GM12891 (cell line): Measurements from ENCODE around the gene HNF4A.

Source experiments
- DNase-seq: peaks from one replicate; pipeline ENCODE4 v3.0.0; 2011; ENCODE audit warnings: low spot score; ENCODE audit not compliant: insufficient read length
- FAIRE-seq: peaks from 2 replicates; lab custom pipeline; 2011; peaks lifted over from hg19 to GRCh38; lab: Jason Lieb, UNC
- PAX5 ChIP-seq: IDR thresholded peaks from 2 replicates; pipeline ENCODE4 v1.6.1; 2011; ENCODE audit warnings: low read length, moderate library complexity, mild to moderate bottlenecking; ENCODE audit not compliant: insufficient read depth, severe bottlenecking
- POLR2A ChIP-seq: IDR thresholded peaks from 2 replicates; pipeline ENCODE4 v1.6.1; 2011; ENCODE audit warnings: low read depth, low read length, control low read depth
- POLR2AphosphoS5 ChIP-seq: IDR thresholded peaks from 2 replicates; pipeline ENCODE4 v1.6.1; 2011; ENCODE audit warnings: low read depth, low read length, control low read depth
- POU2F2 ChIP-seq: IDR thresholded peaks from 2 replicates; pipeline ENCODE4 v1.6.1; 2011; ENCODE audit warnings: low read depth, mild to moderate bottlenecking, control low read depth, low read length, moderate library complexity
- SPI1 ChIP-seq: IDR thresholded peaks from 2 replicates; pipeline ENCODE4 v1.6.1; 2011; ENCODE audit warnings: low read depth, low read length, control low read depth
- TAF1 ChIP-seq: IDR thresholded peaks from 2 replicates; pipeline ENCODE4 v1.6.1; 2011; ENCODE audit warnings: low read depth, low read length, control low read depth

Gene HNF4A

DNA sequence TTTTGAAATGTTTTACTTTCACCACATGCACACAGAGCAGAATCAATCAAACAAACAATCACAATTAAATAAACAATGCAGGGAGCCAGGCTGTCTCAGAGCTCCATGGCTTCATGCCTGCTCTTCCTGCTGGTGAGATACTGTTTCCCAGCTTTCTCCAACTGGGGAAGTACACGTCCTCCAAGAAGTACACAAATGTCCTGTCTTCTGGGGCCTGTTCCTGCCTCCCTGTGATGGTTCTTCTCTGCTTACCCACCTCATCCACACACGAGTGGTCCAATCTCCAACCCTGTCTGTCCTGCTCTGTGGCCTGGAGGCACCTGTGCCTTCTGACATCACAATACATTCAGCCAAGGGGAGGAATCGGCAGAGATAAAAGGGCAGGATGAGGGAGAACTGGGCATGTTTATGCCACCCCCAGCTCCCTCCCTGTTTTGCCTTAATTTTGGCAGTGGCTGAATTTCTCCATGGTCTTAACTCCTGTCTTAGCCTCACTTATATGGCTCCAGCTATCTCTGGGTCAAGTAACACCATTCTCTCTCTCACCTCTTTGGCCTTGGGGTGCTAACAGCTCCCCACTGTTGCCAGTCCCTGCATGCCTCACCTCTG, 94.9 kb downstream of the HNF4A start:
- DNase-seq (no peak), FAIRE-seq (no peak)
- TF ChIP-seq POU2F2 (no peak), SPI1 (no peak), TAF1 (no peak), POLR2A (no peak), POLR2AphosphoS5 (no peak), PAX5 (no peak)

GRCh38 chr20:44450903-44451450, 95.5 kb downstream of the HNF4A start:
- DNase-seq (no peak), FAIRE-seq (no peak)
- no peak for TF ChIP-seq TAF1
- no peak for TF ChIP-seq POLR2AphosphoS5
- TF ChIP-seq POLR2A = no peak
- no peak for TF ChIP-seq SPI1
- no peak for TF ChIP-seq POU2F2
- no peak for TF ChIP-seq PAX5

DNA sequence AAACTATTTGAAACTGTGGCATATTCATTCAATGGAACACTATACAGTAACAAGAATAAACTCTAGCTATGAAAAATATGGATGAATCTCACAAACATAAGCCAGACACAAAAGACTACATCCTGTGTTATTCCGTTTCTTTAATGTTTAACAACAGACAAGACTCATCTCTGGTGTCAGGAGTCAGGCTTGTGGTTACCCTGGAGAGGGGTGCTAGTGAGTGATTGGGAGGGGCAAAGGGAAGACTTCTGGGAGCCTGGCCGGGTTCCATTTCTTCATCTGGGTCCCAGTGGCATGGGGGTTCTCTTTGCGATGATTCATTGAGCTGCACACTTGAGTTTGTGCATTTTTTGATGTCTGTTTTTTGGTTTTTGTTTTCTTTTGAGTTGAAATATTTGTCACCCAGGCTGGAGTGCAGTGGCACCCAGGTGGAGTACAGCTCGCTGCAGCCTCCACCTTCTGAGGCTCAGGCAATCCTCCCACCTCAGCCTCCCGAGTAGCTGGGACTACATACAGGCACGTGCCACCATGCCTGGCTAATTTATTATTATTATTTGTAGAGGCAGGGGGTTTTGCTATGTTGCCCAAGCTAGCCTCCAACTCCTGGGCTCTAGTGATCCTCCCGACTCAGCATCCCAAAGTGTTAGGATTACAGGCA, 98.9 kb downstream of the HNF4A start:
- TF ChIP-seq PAX5 = no peak
- no peak for TF ChIP-seq POU2F2
- no peak for TF ChIP-seq TAF1
- TF ChIP-seq POLR2AphosphoS5 = no peak
- no peak for TF ChIP-seq SPI1
- no peak for TF ChIP-seq POLR2A
- FAIRE-seq = no peak
- no peak for DNase-seq

DNA sequence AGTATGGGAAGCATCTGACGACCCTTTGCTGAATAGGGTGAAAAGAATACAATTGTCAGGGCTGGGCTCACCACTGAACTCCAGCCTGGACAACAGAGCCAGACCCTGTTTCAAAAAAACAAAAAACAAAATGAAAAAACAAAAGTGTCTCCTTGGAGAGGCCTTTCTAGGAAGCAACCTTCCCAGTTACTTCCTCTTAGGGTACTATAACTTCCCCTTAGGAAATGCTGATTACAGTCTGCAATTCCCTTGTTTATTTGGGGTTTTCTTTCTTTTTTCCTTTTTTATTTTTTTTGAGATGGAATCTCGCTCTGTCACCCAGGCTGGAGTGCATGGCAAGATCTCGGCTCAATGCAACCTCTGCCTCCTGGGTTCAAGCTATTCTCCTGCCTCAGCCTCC, 99.6 kb downstream of the HNF4A start:
- no peak for TF ChIP-seq POU2F2
- no peak for TF ChIP-seq POLR2A
- no peak for TF ChIP-seq TAF1
- TF ChIP-seq SPI1 = no peak
- no peak for TF ChIP-seq PAX5
- no peak for TF ChIP-seq POLR2AphosphoS5
- DNase-seq = no peak
- FAIRE-seq = no peak

GRCh38 chr20:44456611-44457010, 101.1 kb downstream of the HNF4A start:
- no peak for FAIRE-seq
- TF ChIP-seq POLR2AphosphoS5 (no peak), PAX5 (no peak), SPI1 (no peak), POU2F2 (no peak), POLR2A (no peak), TAF1 (no peak)

GRCh38 chr20:44457016-44457415, 101.5 kb downstream of the HNF4A start:
- TF ChIP-seq POU2F2 = no peak
- no peak for TF ChIP-seq TAF1
- no peak for TF ChIP-seq POLR2AphosphoS5
- TF ChIP-seq PAX5 = no peak
- TF ChIP-seq POLR2A = no peak
- TF ChIP-seq SPI1 = no peak
- DNase-seq = no peak
- FAIRE-seq = no peak

More at GRCh38 chr20:44456611-44457010, 101.1 kb downstream of the HNF4A start:
- DNase-seq = no peak

GRCh38 chr20:44459271-44459670, 103.8 kb downstream of the HNF4A start:
- no peak for FAIRE-seq
- TF ChIP-seq PAX5 (no peak), POLR2AphosphoS5 (no peak), TAF1 (no peak), POU2F2 (no peak), POLR2A (no peak), SPI1 (no peak)

DNA sequence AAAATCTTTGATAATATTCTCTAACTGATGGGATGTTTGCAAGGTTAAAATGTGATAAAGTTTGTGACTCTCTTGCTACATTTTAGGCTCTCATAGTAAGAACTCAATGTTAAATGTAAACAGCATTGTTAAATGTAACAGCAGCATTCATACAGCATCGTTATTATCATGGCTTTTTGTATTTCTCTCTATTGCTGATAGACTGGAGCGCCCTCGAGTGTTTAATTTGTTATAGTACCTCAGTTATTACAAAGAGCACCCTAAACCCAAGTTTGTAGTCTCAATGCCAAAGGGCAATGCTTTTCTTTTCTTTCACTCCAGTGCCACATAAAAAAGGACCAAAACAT, 105.3 kb downstream of the HNF4A start:
- TF ChIP-seq POLR2A = no peak
- TF ChIP-seq POU2F2 = no peak
- no peak for TF ChIP-seq POLR2AphosphoS5
- no peak for TF ChIP-seq TAF1
- no peak for TF ChIP-seq PAX5
- no peak for TF ChIP-seq SPI1
- FAIRE-seq = no peak
- no peak for DNase-seq

More at GRCh38 chr20:44459271-44459670, 103.8 kb downstream of the HNF4A start:
- DNase-seq = no peak

- TF ChIP-seq POLR2AphosphoS5 (no peak), PAX5 (no peak), SPI1 (no peak), POU2F2 (no peak), TAF1 (no peak), POLR2A (no peak)
- DNase-seq (no peak), FAIRE-seq (no peak)
Observed at GRCh38 chr20:44461142-44461802, 105.8 kb downstream of the HNF4A start.
